CD14-positive monocyte (primary cell): ENCODE data around the gene IWS1. TPM values are rescaled to one million over a fixed set of nuclear protein-coding genes. Genes with fewer than 3 reads are reported as not detected.

Source experiments
- DNase-seq, 3 donors: peaks; one replicate each; pipeline ENCODE4 v3.0.0-alpha.2; 2011 to 2022
- H2AFZ ChIP-seq: 2 replicates; pipeline ENCODE4 v1.6.0; 2012; ENCODE audit warnings: mild to moderate bottlenecking, low read depth, low read length, inconsistent platforms; ENCODE audit not compliant: insufficient read depth, poor library complexity, severe bottlenecking
- H3K27ac ChIP-seq, 2 donors: 1 replicate in 1 of 2; 2 replicates in 1 of 2; pipeline ENCODE4 v1.5.1; 2012 to 2013; ENCODE audit warnings: low read length in 2 of 2, control low read depth in 1 of 2, inconsistent platforms in 1 of 2, low read depth in 1 of 2, mild to moderate bottlenecking in 1 of 2
- H3K27me3 ChIP-seq, 2 donors: one replicate each; pipeline versions ENCODE4 v1.6.0 to v1.6.1; 2011 to 2013; ENCODE audit warnings: low read length in 2 of 2; ENCODE audit not compliant: control insufficient read depth in 2 of 2, insufficient read depth in 2 of 2
- H3K36me3 ChIP-seq, 2 donors: replicated peaks in 1 of 2; 1 replicate in 1 of 2; 2 replicates in 1 of 2; pipeline versions ENCODE4 v1.5.1 to v1.6.1; 2012 to 2013; ENCODE audit warnings: low read length in 2 of 2, control low read depth in 1 of 2, inconsistent platforms in 1 of 2, mild to moderate bottlenecking in 1 of 2; ENCODE audit not compliant: insufficient read depth in 2 of 2, control insufficient read depth in 1 of 2
- H3K4me1 ChIP-seq, 2 donors: 1 replicate in 1 of 2; 2 replicates in 1 of 2; pipeline versions ENCODE4 v1.5.1 to v1.6.1; 2012 to 2013; ENCODE audit warnings: low read length in 2 of 2, control low read depth in 1 of 2, inconsistent platforms in 1 of 2, mild to moderate bottlenecking in 1 of 2, moderate library complexity in 1 of 2; ENCODE audit not compliant: insufficient read depth in 2 of 2, control insufficient read depth in 1 of 2
- H3K4me2 ChIP-seq: replicated peaks from 2 replicates; pipeline ENCODE3; 2012; ENCODE audit warnings: low read length, moderate library complexity, mild to moderate bottlenecking; ENCODE audit not compliant: poor library complexity, severe bottlenecking; ENCODE audit errors: extremely low read depth
- H3K4me3 ChIP-seq, 3 experiments: fragments of 200-600 bp in 1 of 3; sonication (generic) in 1 of 3; replicated peaks in 1 of 3; 1 replicate in 2 of 3; 2 replicates in 1 of 3; pipeline ENCODE4 v1.5.1; 2011 to 2013; ENCODE audit warnings: low read length in 3 of 3, mild to moderate bottlenecking in 3 of 3, control low read depth in 2 of 3, low read depth in 2 of 3, inconsistent platforms in 1 of 3, moderate library complexity in 1 of 3
- H3K79me2 ChIP-seq: 2 replicates; pipeline ENCODE4 v1.6.0; 2012; ENCODE audit warnings: mild to moderate bottlenecking, control low read depth, inconsistent platforms, low read length, moderate library complexity; ENCODE audit not compliant: insufficient read depth
- H3K9ac ChIP-seq: 2 replicates; pipeline ENCODE4 v1.6.0; 2017; ENCODE audit warnings: low read length, mild to moderate bottlenecking; ENCODE audit not compliant: insufficient read depth, poor library complexity, severe bottlenecking
- H3K9me3 ChIP-seq, 2 donors: replicated peaks in 1 of 2; 1 replicate in 1 of 2; 2 replicates in 1 of 2; pipeline versions ENCODE4 v1.5.1 to v1.6.1; 2012 to 2013; ENCODE audit warnings: low read length in 2 of 2, control low read depth in 1 of 2; ENCODE audit not compliant: control insufficient read depth in 1 of 2, insufficient read depth in 1 of 2
- H4K20me1 ChIP-seq: 2 replicates; pipeline ENCODE4 v1.6.0; 2012; ENCODE audit warnings: mild to moderate bottlenecking, low read length, control low read depth, moderate library complexity; ENCODE audit not compliant: insufficient read depth
- H3K27ac Mint-ChIP-seq, 7 donors: one replicate each; pipeline ENCODE4 v1.8.0; 2020; ENCODE audit warnings: mild to moderate bottlenecking in 7 of 7, mixed read lengths in 7 of 7, moderate library complexity in 6 of 7, inconsistent platforms in 2 of 7
- H3K27me3 Mint-ChIP-seq, 3 donors: one replicate each; pipeline ENCODE4 v1.8.0; 2021 to 2022; ENCODE audit warnings: low read depth in 3 of 3, mild to moderate bottlenecking in 3 of 3, mixed read lengths in 3 of 3, moderate library complexity in 3 of 3, inconsistent platforms in 1 of 3
- H3K36me3 Mint-ChIP-seq, 2 donors: one replicate each; pipeline ENCODE4 v1.8.0; 2020; ENCODE audit warnings: mixed read lengths in 2 of 2, inconsistent platforms in 1 of 2, mild to moderate bottlenecking in 1 of 2
- H3K4me1 Mint-ChIP-seq: one replicate; pipeline ENCODE4 v1.8.0; 2020; ENCODE audit warnings: mild to moderate bottlenecking, mixed read lengths
- H3K4me3 Mint-ChIP-seq, 2 donors: one replicate each; pipeline ENCODE4 v1.8.0; 2020; ENCODE audit warnings: mild to moderate bottlenecking in 2 of 2, mixed read lengths in 2 of 2, moderate library complexity in 1 of 2
- H3K9me3 Mint-ChIP-seq, 7 donors: one replicate each; pipeline ENCODE4 v1.8.0; 2020 to 2022; ENCODE audit warnings: mixed read lengths in 7 of 7, mild to moderate bottlenecking in 6 of 7, moderate library complexity in 6 of 7, inconsistent platforms in 2 of 7
- CTCF ChIP-seq: fragments of 200-600 bp; IDR thresholded peaks from one replicate; pipeline ENCODE4 v1.8.0; 2022; ENCODE audit warnings: antibody characterized with exemption, mild to moderate bottlenecking
- WGBS: methylation state at CpG from one replicate; pipeline ENCODE4 v1.1.5; 2013; ENCODE audit warnings: missing lambda C conversion rate; ENCODE audit not compliant: insufficient coverage; 5-methylcytosine and 5-hydroxymethylcytosine counted together
- intact Hi-C, 2 donors: fragments of 100-400 bp; cut with micrococcal nuclease; formaldehyde crosslinking; loops; one replicate each; pipeline versions ENCODE4 v1.15.0 to v1.15.1; 2023
- polyA plus RNA-seq, 3 donors: library from polyadenylated mRNA; depleted of rRNA in 1 of 3; unstranded in 2 of 3; stranded (reverse) in 1 of 3; fragments of 300-500 nt in 2 of 3; fragments of >200 nt in 1 of 3; fragmentation: Illumina TruSeq in 2 of 3; gene quantifications; 1 replicate in 2 of 3; 2 replicates in 1 of 3; pipeline ENCODE4 v1.2.3, GENCODE V29; 2012 to 2021

The IWS1 gene
- polyA plus RNA-seq, 3 donors = 7.9 to 21.3 (median 15.6) TPM

GRCh38 chr2:127462461-127462860 is 63.8 kb downstream of the IWS1 start:
- Histone ChIP-seq H3K4me3 (no peak overlapping the region), H3K9me3 (no peaks in the 10 kb centered on the region), H3K79me2 (no peaks in the 10 kb centered on the region), H2AFZ (no peak overlapping the region), H3K4me1 (no peaks in the 10 kb centered on the region), H3K9ac (no peak overlapping the region), H3K4me2 (no peak overlapping the region), H3K27me3 (no peaks in the 10 kb centered on the region), H3K27ac (no peak overlapping the region), H3K36me3 (peaks cover 0 to 5% of the 10 kb centered on the region in 2 donors), H4K20me1 (no peaks in the 10 kb centered on the region)
- Mint-ChIP-seq H3K9me3 (peaks cover 0 to 2% (median 0%) of the 10 kb centered on the region in 7 donors), H3K36me3 (peaks cover 9 to 17% of the 10 kb centered on the region in 2 donors), H3K27ac (no peak overlapping the region), H3K27me3 (peaks cover 0 to 4% (median 0%) of the 10 kb centered on the region in 3 donors), H3K4me1 (peaks cover 2% of the 10 kb centered on the region), H3K4me3 (no peak overlapping the region)
- no CpG with 5 or more reads among the region's 3 CpGs for WGBS
- TF ChIP-seq CTCF = no peak
- DNase-seq = no peak
- intact Hi-C loops = no loop called here

DNA sequence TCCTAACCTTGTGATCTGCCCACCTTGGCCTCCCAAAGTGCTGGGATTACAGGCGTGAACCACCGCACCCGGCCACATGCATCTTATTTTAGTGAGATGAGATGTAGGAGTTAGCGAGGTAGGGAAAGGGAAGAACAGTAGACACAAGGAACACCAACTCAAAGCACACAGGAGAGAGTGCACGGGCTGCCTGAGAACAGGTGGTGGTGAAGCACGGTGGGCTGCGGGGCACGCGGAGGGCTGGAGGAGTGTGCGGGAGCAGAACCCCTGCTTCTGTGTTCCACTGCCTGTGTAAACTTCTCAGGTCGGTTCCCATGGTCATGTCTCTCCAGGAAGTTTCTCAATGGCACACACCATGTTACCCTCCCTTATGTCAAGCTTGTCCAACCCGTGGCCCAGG is 69.3 kb downstream of the IWS1 start:
- peaks cover 10% of the 10 kb centered on the region for H3K4me1 Mint-ChIP-seq
- no peaks in the 10 kb centered on the region for H3K27me3 ChIP-seq
- no peaks in the 10 kb centered on the region for H3K9me3 ChIP-seq
- H3K9ac ChIP-seq = no peak overlapping the region
- intact Hi-C loops = no loop called here
- no peaks in the 10 kb centered on the region for H3K79me2 ChIP-seq
- no peak overlapping the region for H3K27ac Mint-ChIP-seq
- H3K36me3 Mint-ChIP-seq = peaks cover 5 to 11% of the 10 kb centered on the region in 2 donors
- no peak overlapping the region for H3K4me2 ChIP-seq
- H3K4me3 ChIP-seq = no peak overlapping the region
- no peak overlapping the region for H2AFZ ChIP-seq
- DNase-seq = no peak
- no peak for TF ChIP-seq CTCF
- peaks cover 0 to 3% (median 2%) of the 10 kb centered on the region in 3 donors for H3K27me3 Mint-ChIP-seq
- no peak overlapping the region for H3K27ac ChIP-seq
- WGBS = 100% methylated on average over 9 of the region's 12 CpGs
- H3K36me3 ChIP-seq = no peaks in the 10 kb centered on the region
- no peaks in the 10 kb centered on the region for H4K20me1 ChIP-seq
- H3K4me3 Mint-ChIP-seq = no peak overlapping the region
- H3K4me1 ChIP-seq = peaks cover 0 to 3% of the 10 kb centered on the region in 2 donors
- H3K9me3 Mint-ChIP-seq = peaks cover 0 to 5% (median 0%) of the 10 kb centered on the region in 7 donors
